Hepatocyte (in vitro differentiated cells): ENCODE results near the gene TTYH2. TPM values are rescaled to one million over a fixed set of nuclear protein-coding genes. Genes with fewer than 3 reads are reported as not detected.

Source experiments
- DNase-seq: peaks from one replicate; pipeline ENCODE4 v3.0.0-alpha.2; 2016; ENCODE audit warnings: low spot score
- H2AFZ ChIP-seq: fragments of 200-600 bp; sonication (generic); 2 replicates; pipeline ENCODE4 v1.6.0; 2016; ENCODE audit warnings: antibody characterized with exemption, mild to moderate bottlenecking
- H3K27ac ChIP-seq: fragments of 200-600 bp; sonication (generic); 2 replicates; pipeline ENCODE4 v1.5.1; 2016; ENCODE audit warnings: mild to moderate bottlenecking
- H3K27me3 ChIP-seq: fragments of 200-600 bp; sonication (generic); 2 replicates; pipeline ENCODE4 v1.6.1; 2016
- H3K36me3 ChIP-seq: fragments of 200-600 bp; sonication (generic); replicated peaks from 2 replicates; pipeline ENCODE4 v1.5.1; 2016; ENCODE audit warnings: low read depth; ENCODE audit not compliant: insufficient read depth
- H3K4me1 ChIP-seq: fragments of 200-600 bp; sonication (generic); 2 replicates; pipeline ENCODE4 v1.5.1; 2016; ENCODE audit warnings: mild to moderate bottlenecking, moderate library complexity; ENCODE audit not compliant: insufficient read depth
- H3K4me2 ChIP-seq: fragments of 200-600 bp; sonication (generic); 2 replicates; pipeline ENCODE4 v1.6.0; 2016
- H3K4me3 ChIP-seq: fragments of 200-600 bp; sonication (generic); 2 replicates; pipeline ENCODE4 v1.5.1; 2016; ENCODE audit warnings: mild to moderate bottlenecking
- H3K79me2 ChIP-seq: fragments of 200-600 bp; sonication (generic); 2 replicates; pipeline ENCODE4 v1.6.0; 2017; ENCODE audit warnings: mild to moderate bottlenecking
- H3K9me2 ChIP-seq: fragments of 200-600 bp; sonication (generic); replicated peaks from 2 replicates; pipeline ENCODE4 v1.6.0; 2017; ENCODE audit warnings: mild to moderate bottlenecking; ENCODE audit not compliant: insufficient read depth
- H3K9me3 ChIP-seq: fragments of 200-600 bp; sonication (generic); 2 replicates; pipeline ENCODE4 v1.5.1; 2016; ENCODE audit warnings: low read depth, mild to moderate bottlenecking
- H4K20me1 ChIP-seq: fragments of 200-600 bp; sonication (generic); 2 replicates; pipeline ENCODE4 v1.6.0; 2016; ENCODE audit warnings: mild to moderate bottlenecking; ENCODE audit not compliant: insufficient read depth, poor library complexity, severe bottlenecking
- CTCF ChIP-seq: fragments of 200-600 bp; sonication (generic); IDR thresholded peaks from 2 replicates; pipeline ENCODE4 v1.5.1; 2016; ENCODE audit warnings: antibody characterized with exemption, mild to moderate bottlenecking; ENCODE audit not compliant: poor library complexity
- EZH2 ChIP-seq: fragments of 200-600 bp; sonication (generic); IDR thresholded peaks from 2 replicates; pipeline ENCODE4 v1.6.1; 2016; ENCODE audit warnings: antibody characterized with exemption, mild to moderate bottlenecking, borderline replicate concordance
- EZH2phosphoT487 ChIP-seq: fragments of 200-600 bp; sonication (generic); IDR thresholded peaks from one replicate; pipeline ENCODE4 v1.6.1; 2018; ENCODE audit warnings: antibody characterized with exemption, mild to moderate bottlenecking, low read depth, moderate library complexity; ENCODE audit not compliant: unreplicated experiment, severe bottlenecking
- WGBS: methylation state at CpG from one replicate; pipeline ENCODE4 v1.1.6; 2016; ENCODE audit warnings: low lambda C conversion rate; ENCODE audit errors: missing lambda C conversion rate; 5-methylcytosine and 5-hydroxymethylcytosine counted together
- polyA plus RNA-seq: library from polyadenylated mRNA; unstranded; fragments of >200 nt; fragmentation: Nextera tagmentation; extraction: Ambion mirVana; gene quantifications from 2 replicates; pipeline ENCODE4 v1.2.1, GENCODE V29; 2016
- total RNA-seq: library from RNA; depleted of rRNA; stranded (reverse); fragments of >200 nt; gene quantifications from 2 replicates; pipeline ENCODE4 v1.2.3, GENCODE V29; 2014

The TTYH2 gene
- total and polyA plus RNA-seq, 2 experiments from 2014 or later: 7.4 to 7.8 TPM

- no peaks in the 10 kb centered on the region for H3K36me3 ChIP-seq
- H3K4me3 ChIP-seq: no peak overlapping the region
- DNase-seq: no peak
- peaks cover 8% of the 10 kb centered on the region for H3K27me3 ChIP-seq
- no peaks in the 10 kb centered on the region for H4K20me1 ChIP-seq
- no peaks in the 10 kb centered on the region for H3K79me2 ChIP-seq
- H2AFZ ChIP-seq: no peak overlapping the region
- H3K9me2 ChIP-seq: no peaks in the 10 kb centered on the region
- H3K4me1 ChIP-seq: no peaks in the 10 kb centered on the region
- 76% methylated on average over 17 of the region's 17 CpGs for WGBS
- H3K4me2 ChIP-seq: no peak overlapping the region
- H3K9me3 ChIP-seq: no peaks in the 10 kb centered on the region
- TF ChIP-seq EZH2 (no peak), EZH2phosphoT487 (no peak), CTCF (no peak)
- H3K27ac ChIP-seq: no peak overlapping the region
Measured at GRCh38 chr17:74182041-74182723, 31.2 kb upstream of the TTYH2 start.

GRCh38 chr17:74183411-74183810, 30.0 kb upstream of the TTYH2 start:
- H4K20me1 ChIP-seq: no peaks in the 10 kb centered on the region
- H3K36me3 ChIP-seq: no peaks in the 10 kb centered on the region
- no peaks in the 10 kb centered on the region for H3K4me1 ChIP-seq
- WGBS: 91% methylated on average over 9 of the region's 9 CpGs
- H3K79me2 ChIP-seq: no peaks in the 10 kb centered on the region
- no peak overlapping the region for H3K4me2 ChIP-seq
- DNase-seq: no peak
- H3K9me2 ChIP-seq: no peaks in the 10 kb centered on the region
- no peak overlapping the region for H3K4me3 ChIP-seq
- TF ChIP-seq EZH2 (no peak), EZH2phosphoT487 (no peak), CTCF (no peak)
- no peak overlapping the region for H3K27ac ChIP-seq
- H2AFZ ChIP-seq: no peak overlapping the region
- peaks cover 8% of the 10 kb centered on the region for H3K27me3 ChIP-seq
- no peaks in the 10 kb centered on the region for H3K9me3 ChIP-seq

- DNase-seq: no peak
- H4K20me1 ChIP-seq: no peaks in the 10 kb centered on the region
- H3K27ac ChIP-seq: no peak overlapping the region
- 89% methylated on average over 9 of the region's 9 CpGs for WGBS
- no peaks in the 10 kb centered on the region for H3K79me2 ChIP-seq
- H3K27me3 ChIP-seq: peaks cover 2% of the 10 kb centered on the region
- H2AFZ ChIP-seq: no peak overlapping the region
- no peaks in the 10 kb centered on the region for H3K9me3 ChIP-seq
- H3K9me2 ChIP-seq: no peaks in the 10 kb centered on the region
- no peak overlapping the region for H3K4me2 ChIP-seq
- no peaks in the 10 kb centered on the region for H3K36me3 ChIP-seq
- no peak for TF ChIP-seq EZH2
- TF ChIP-seq CTCF: no peak
- TF ChIP-seq EZH2phosphoT487: no peak
- H3K4me3 ChIP-seq: no peak overlapping the region
- H3K4me1 ChIP-seq: no peaks in the 10 kb centered on the region
Measured at GRCh38 chr17:74185571-74186185, 27.7 kb upstream of the TTYH2 start.
